Fibroblast of pulmonary artery (primary cell): ENCODE results near the gene FGF4.

Experiments
- DNase-seq: peaks from one replicate; pipeline ENCODE4 v3.0.0-alpha.2; 2010; ENCODE audit warnings: low read depth
- H3K4me3 ChIP-seq: replicated peaks from 2 replicates; pipeline ENCODE4 v1.5.1; 2011; ENCODE audit warnings: low read depth, mild to moderate bottlenecking, control low read depth, low read length, moderate library complexity
- CTCF ChIP-seq: IDR thresholded peaks from 2 replicates; pipeline ENCODE4 v1.5.1; 2011; ENCODE audit warnings: mild to moderate bottlenecking, control low read depth, low read length, inconsistent platforms; ENCODE audit errors: missing control alignments

The FGF4 gene

GRCh38 chr11:69775163-69775755, at the start of gene FGF4:
Gene FGF4 (minus strand): TSS chr11:69775341. CDS start chr11:69775084, 257 bp downstream.
- DNase-seq: no peak
- H3K4me3 ChIP-seq: no peak within 1 kb of the TSS
- no peak for TF ChIP-seq CTCF

- no peak for TF ChIP-seq CTCF
- H3K4me3 ChIP-seq: no peak overlapping the region
- no peak for DNase-seq
Observed at GRCh38 chr11:69823641-69824265, 48.6 kb upstream of the FGF4 start.

- DNase-seq: no peak
- no peak overlapping the region for H3K4me3 ChIP-seq
Observed at GRCh38 chr11:69822676-69823494, 47.7 kb upstream of the FGF4 start.

GRCh38 chr11:69821511-69822040, 46.4 kb upstream of the FGF4 start:
- DNase-seq: no peak
- no peak for TF ChIP-seq CTCF
- no peak overlapping the region for H3K4me3 ChIP-seq

More at GRCh38 chr11:69822676-69823494, 47.7 kb upstream of the FGF4 start:
- TF ChIP-seq CTCF: no peak

- no peak overlapping the region for H3K4me3 ChIP-seq
- no peak for TF ChIP-seq CTCF
- no peak for DNase-seq
Observed at GRCh38 chr11:69820441-69820840, 45.3 kb upstream of the FGF4 start.

GRCh38 chr11:69819541-69820070, 44.5 kb upstream of the FGF4 start:
- H3K4me3 ChIP-seq: no peak overlapping the region
- DNase-seq: no peak
- TF ChIP-seq CTCF: no peak
